Panc1 (cell line): ENCODE data around the gene EIF2B2. TPM values are rescaled to one million over a fixed set of nuclear protein-coding genes. Genes with fewer than 3 reads are reported as not detected.

Experiments used
- ATAC-seq: fragments of 200-7000 bp; cut with Tn5 transposase; 2 replicates; pipeline ENCODE4 v1.9.1; 2020; ENCODE audit warnings: mild to moderate bottlenecking, moderate library complexity
- Bru-seq: library from RNA; stranded (reverse); fragments of 400-500 nt; gene quantifications from one replicate; lab custom pipeline; 2021; lab: Mats Ljungman, UMichigan
- BruChase-seq, 2 experiments: library from RNA; stranded (reverse); fragments of 400-500 nt; gene quantifications; one replicate each; lab custom pipeline; 2021; lab: Mats Ljungman, UMichigan
- BruUV-seq: library from RNA; stranded (reverse); fragments of 400-500 nt; replicated peaks from 2 replicates; lab custom pipeline; 2021; lab: Mats Ljungman, UMichigan
- CTCF ChIA-PET: fragments of 300-600 bp; sonication (Branson Sonifier 250); formaldehyde crosslinking; loops from one replicate; lab custom pipeline; 2022; ENCODE audit warnings: antibody characterized with exemption; lab: Charles Lee
- POLR2A ChIA-PET: fragments of 300-600 bp; sonication (Branson Sonifier 250); formaldehyde crosslinking; loops from one replicate; lab custom pipeline; 2022; ENCODE audit warnings: antibody characterized with exemption; lab: Charles Lee
- DNase-seq: peaks from one replicate; pipeline ENCODE4 v3.0.0-alpha.2; 2010; ENCODE audit warnings: low read depth, low spot score
- H3K27ac ChIP-seq: 2 replicates; pipeline ENCODE4 v1.5.1; 2011; ENCODE audit warnings: mild to moderate bottlenecking, low read length, inconsistent platforms
- H3K27me3 ChIP-seq: fragments of 200-500 bp; sonication (Bioruptor generic); 2 replicates; pipeline ENCODE4 v1.6.0; 2014; ENCODE audit warnings: low read length, inconsistent platforms; ENCODE audit not compliant: control insufficient read depth, insufficient read depth
- H3K36me3 ChIP-seq: fragments of 200-500 bp; sonication (Bioruptor generic); 2 replicates; pipeline ENCODE4 v1.5.1; 2014; ENCODE audit warnings: inconsistent platforms, mild to moderate bottlenecking, low read length, moderate library complexity; ENCODE audit not compliant: control insufficient read depth, insufficient read depth
- H3K4me1 ChIP-seq: 2 replicates; pipeline ENCODE4 v1.5.1; 2011; ENCODE audit warnings: inconsistent platforms, mild to moderate bottlenecking, low read length, moderate library complexity; ENCODE audit not compliant: control insufficient read depth, insufficient read depth
- H3K4me3 ChIP-seq, 2 experiments: 2 replicates each; pipeline ENCODE4 v1.5.1; 2011 to 2012; ENCODE audit warnings: low read depth in 2 of 2, low read length in 2 of 2, mild to moderate bottlenecking in 2 of 2, inconsistent platforms in 1 of 2, moderate library complexity in 1 of 2
- H3K9me3 ChIP-seq: fragments of 200-500 bp; sonication (Bioruptor generic); 2 replicates; pipeline ENCODE4 v1.5.1; 2014; ENCODE audit warnings: low read depth, mild to moderate bottlenecking, inconsistent platforms, low read length, moderate library complexity; ENCODE audit not compliant: control insufficient read depth, insufficient read depth
- POLR2AphosphoS5 ChIP-seq: IDR thresholded peaks from 2 replicates; pipeline ENCODE4 v1.6.1; 2012; ENCODE audit warnings: mild to moderate bottlenecking, low read depth, low read length, moderate library complexity
- SIN3A ChIP-seq: IDR thresholded peaks from 2 replicates; pipeline ENCODE4 v1.6.1; 2012; ENCODE audit warnings: low read depth, mild to moderate bottlenecking, low read length, moderate library complexity, borderline replicate concordance; ENCODE audit not compliant: insufficient read depth
- in situ Hi-C: cut with HindIII; loops from 2 replicates; pipeline ENCODE4 v1.10.0; 2016; ENCODE audit warnings: low sequenced_read_pairs, low pct_unique_long_range_greater_than_20kb
- intact Hi-C: fragments of 100-400 bp; cut with micrococcal nuclease; formaldehyde crosslinking; loops from one replicate; pipeline ENCODE4 v1.10.0; 2022; ENCODE audit not compliant: unreplicated experiment
- long read RNA-seq: library from polyadenylated mRNA; unstranded; transcript quantifications from one replicate; pipeline ENCODE4 v2.0.0, GENCODE V29; 2021; ENCODE audit not compliant: unreplicated experiment
- polyA plus RNA-seq: library from polyadenylated mRNA; unstranded; fragments of >200 nt; gene quantifications from one replicate; pipeline ENCODE4 v1.2.1, GENCODE V29; 2012; ENCODE audit warnings: missing spikeins; ENCODE audit not compliant: insufficient read length
- total RNA-seq: library from RNA; stranded (reverse); gene quantifications from one replicate; pipeline ENCODE4 v1.2.1, GENCODE V29; 2021; ENCODE audit not compliant: unreplicated experiment
- TF ChIP-seq, protein P1 (sequence below): fragments of 450-650 bp; IDR thresholded peaks from 2 replicates; pipeline ENCODE4 v1.5.1; 2017; ENCODE audit warnings: mild to moderate bottlenecking
- TF ChIP-seq, protein P2 (sequence below), 2 experiments: IDR thresholded peaks; 2 replicates each; pipeline ENCODE4 v1.6.1; 2011 to 2012; ENCODE audit warnings: low read depth in 2 of 2, control low read depth in 1 of 2, low read length in 1 of 2, mild to moderate bottlenecking in 1 of 2, moderate library complexity in 1 of 2; ENCODE audit not compliant: insufficient read depth in 1 of 2

The EIF2B2 gene
- 37.5 TPM for total RNA-seq
- polyA plus RNA-seq = 42.1 TPM
- percentile 73 among the genes with signal in this experiment for Bru-seq, nascent RNA
- percentile 61 among the genes with signal in this experiment for BruChase-seq, experiment 1, labeled RNA remaining after a 2-hour chase
- percentile 73 among the genes with signal in this experiment for BruChase-seq, experiment 2, labeled RNA remaining after a 6-hour chase
- long read RNA-seq, full-length matches to known transcripts = 22 of 29 reads
- long read RNA-seq, partial matches to known transcripts = 5 of 29 reads
- long read RNA-seq, other reads (novel, unspliced or antisense) = 2 of 29 reads

DNA sequence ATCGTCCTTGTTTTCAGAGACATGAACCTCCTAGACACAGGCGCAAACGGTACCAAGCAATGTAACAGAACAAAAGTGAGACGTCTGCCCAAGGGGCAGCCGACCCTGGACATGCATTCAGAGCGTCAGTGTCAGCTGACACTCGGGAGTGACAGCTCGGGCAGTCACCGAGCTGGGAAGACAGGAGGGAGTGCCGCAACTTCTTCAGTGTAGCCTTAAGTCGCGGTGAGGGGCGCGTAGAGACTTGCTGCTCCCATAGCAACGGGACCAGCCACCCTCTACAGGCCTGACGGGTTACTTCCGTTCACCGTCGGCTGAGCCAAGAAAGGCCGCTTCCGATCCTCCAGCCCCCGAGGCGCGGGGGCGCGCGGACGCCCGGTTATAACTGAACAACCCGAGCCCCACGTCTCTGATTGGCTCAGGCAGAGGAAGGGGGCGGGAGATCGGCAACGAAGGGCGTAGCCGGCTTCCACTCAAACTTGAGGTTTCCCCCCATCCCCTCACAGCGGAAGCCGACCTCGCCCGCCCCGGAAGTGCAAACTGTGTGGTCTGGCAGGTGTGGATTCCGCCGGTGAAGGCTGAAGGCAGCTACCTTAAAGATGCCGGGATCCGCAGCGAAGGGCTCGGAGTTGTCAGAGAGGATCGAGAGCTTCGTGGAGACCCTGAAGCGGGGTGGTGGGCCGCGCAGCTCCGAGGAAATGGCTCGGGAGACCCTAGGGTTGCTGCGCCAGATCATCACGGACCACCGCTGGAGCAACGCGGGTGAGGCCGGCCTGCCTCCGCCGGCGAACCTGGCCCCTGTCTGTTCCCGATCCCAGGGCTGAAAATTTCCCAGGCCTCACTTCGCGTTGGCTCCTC is at the start of gene EIF2B2:
Gene EIF2B2 (plus strand): TSS at position 530 of the 858 bp plus-strand sequence. CDS start 70 bp downstream, at position 600.
- Histone ChIP-seq H3K27ac (peak within 1 kb of the TSS; percentile 89), H3K27me3 (no peaks in the 10 kb centered on the region), H3K4me3 (peak within 1 kb of the TSS; percentile 86 to 92), H3K4me1 (peaks cover 8% of the 10 kb centered on the region; the same call in 1 of the 2 replicates), H3K36me3 (peaks cover 8% of the 10 kb centered on the region), H3K9me3 (no peaks in the 10 kb centered on the region; the same call in 1 of the 2 replicates)
- peak; percentile 86 for DNase-seq
- POLR2A ChIA-PET = no interaction called here
- CTCF ChIA-PET = no interaction called here
- TF ChIP-seq SIN3A (0 out of 2 replicates have a peak, but pooled peaks have one; percentile 56), POLR2AphosphoS5 (peak; percentile 34)
- TF ChIP-seq, protein P1, sequence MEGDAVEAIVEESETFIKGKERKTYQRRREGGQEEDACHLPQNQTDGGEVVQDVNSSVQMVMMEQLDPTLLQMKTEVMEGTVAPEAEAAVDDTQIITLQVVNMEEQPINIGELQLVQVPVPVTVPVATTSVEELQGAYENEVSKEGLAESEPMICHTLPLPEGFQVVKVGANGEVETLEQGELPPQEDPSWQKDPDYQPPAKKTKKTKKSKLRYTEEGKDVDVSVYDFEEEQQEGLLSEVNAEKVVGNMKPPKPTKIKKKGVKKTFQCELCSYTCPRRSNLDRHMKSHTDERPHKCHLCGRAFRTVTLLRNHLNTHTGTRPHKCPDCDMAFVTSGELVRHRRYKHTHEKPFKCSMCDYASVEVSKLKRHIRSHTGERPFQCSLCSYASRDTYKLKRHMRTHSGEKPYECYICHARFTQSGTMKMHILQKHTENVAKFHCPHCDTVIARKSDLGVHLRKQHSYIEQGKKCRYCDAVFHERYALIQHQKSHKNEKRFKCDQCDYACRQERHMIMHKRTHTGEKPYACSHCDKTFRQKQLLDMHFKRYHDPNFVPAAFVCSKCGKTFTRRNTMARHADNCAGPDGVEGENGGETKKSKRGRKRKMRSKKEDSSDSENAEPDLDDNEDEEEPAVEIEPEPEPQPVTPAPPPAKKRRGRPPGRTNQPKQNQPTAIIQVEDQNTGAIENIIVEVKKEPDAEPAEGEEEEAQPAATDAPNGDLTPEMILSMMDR = no peak
- in situ Hi-C loops = no loop called here
- no TSS peak for BruUV-seq
- peak; percentile 100 for ATAC-seq
- intact Hi-C loops = loop anchor here (10.0 kb wide), 1 partner anchor 58 kb away; no protein-coding TSS in a partner anchor

DNA sequence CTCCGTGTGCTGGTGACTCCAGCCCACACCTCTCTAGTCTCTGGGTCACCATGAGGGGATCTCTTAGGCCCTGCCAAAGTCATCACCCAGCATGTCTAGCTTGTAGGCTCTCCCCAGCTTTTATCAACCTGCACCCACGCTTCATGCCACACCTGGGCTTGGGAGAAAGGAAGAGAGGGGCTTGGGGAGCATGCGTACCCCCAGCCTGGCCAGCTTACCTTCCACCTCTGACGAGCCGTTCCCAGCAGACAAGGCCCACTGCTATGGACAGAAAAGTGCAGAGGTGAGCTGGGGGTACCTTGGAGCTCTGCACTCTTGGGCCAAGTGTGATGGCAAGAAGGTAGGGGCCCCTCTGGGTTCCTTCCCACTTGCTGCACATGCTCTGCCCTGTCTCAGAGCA is 49.0 kb upstream of the EIF2B2 start:
- Histone ChIP-seq H3K9me3 (no peaks in the 10 kb centered on the region), H3K36me3 (no peaks in the 10 kb centered on the region), H3K4me1 (peaks cover 11% of the 10 kb centered on the region; the same call in 1 of the 2 replicates), H3K27me3 (no peaks in the 10 kb centered on the region), H3K4me3 (peak overlapping the region in 1 of 2 experiments; percentile 53; a peak in 3 of 4 replicates), H3K27ac (no peak overlapping the region)
- no peak for TF ChIP-seq SIN3A
- TF ChIP-seq, protein P1 = no peak
- TF ChIP-seq POLR2AphosphoS5 = no peak
- TF ChIP-seq, protein P2, sequence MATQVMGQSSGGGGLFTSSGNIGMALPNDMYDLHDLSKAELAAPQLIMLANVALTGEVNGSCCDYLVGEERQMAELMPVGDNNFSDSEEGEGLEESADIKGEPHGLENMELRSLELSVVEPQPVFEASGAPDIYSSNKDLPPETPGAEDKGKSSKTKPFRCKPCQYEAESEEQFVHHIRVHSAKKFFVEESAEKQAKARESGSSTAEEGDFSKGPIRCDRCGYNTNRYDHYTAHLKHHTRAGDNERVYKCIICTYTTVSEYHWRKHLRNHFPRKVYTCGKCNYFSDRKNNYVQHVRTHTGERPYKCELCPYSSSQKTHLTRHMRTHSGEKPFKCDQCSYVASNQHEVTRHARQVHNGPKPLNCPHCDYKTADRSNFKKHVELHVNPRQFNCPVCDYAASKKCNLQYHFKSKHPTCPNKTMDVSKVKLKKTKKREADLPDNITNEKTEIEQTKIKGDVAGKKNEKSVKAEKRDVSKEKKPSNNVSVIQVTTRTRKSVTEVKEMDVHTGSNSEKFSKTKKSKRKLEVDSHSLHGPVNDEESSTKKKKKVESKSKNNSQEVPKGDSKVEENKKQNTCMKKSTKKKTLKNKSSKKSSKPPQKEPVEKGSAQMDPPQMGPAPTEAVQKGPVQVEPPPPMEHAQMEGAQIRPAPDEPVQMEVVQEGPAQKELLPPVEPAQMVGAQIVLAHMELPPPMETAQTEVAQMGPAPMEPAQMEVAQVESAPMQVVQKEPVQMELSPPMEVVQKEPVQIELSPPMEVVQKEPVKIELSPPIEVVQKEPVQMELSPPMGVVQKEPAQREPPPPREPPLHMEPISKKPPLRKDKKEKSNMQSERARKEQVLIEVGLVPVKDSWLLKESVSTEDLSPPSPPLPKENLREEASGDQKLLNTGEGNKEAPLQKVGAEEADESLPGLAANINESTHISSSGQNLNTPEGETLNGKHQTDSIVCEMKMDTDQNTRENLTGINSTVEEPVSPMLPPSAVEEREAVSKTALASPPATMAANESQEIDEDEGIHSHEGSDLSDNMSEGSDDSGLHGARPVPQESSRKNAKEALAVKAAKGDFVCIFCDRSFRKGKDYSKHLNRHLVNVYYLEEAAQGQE (IDR thresholded peaks at IDR 0.05; ENCODE audit: insufficient read depth in 1 of 2, low read depth in 2 of 2, low read length in 1 of 2) = no peak
- in situ Hi-C loops = no loop called here
- BruUV-seq = no TSS peak
- ChIA-PET CTCF (interaction anchor here (1.3 kb wide), 1 partner anchor 8 kb away, joined by 8 read pairs; no protein-coding TSS in a partner anchor), POLR2A (no interaction called here)
- ATAC-seq = no peak
- no peak for DNase-seq
- intact Hi-C loops = no loop called here
